H1 (cell line): ENCODE data around the gene NPTN. TPM values are rescaled to one million over a fixed set of nuclear protein-coding genes. Genes with fewer than 3 reads are reported as not detected.

ENCODE experiments used
- BRCA1 ChIP-seq: IDR thresholded peaks from 2 replicates; pipeline ENCODE4 v1.6.1; 2012; ENCODE audit warnings: low read depth, low read length, improper control_type of control experiment
- CHD2 ChIP-seq: IDR thresholded peaks from 2 replicates; pipeline ENCODE4 v1.6.1; 2012; ENCODE audit warnings: low read length, improper control_type of control experiment
- EZH2 ChIP-seq: fragments of 200-600 bp; sonication (generic); IDR thresholded peaks from 2 replicates; pipeline ENCODE4 v1.7.1; 2012; ENCODE audit warnings: low read depth, mild to moderate bottlenecking, moderate library complexity, low read length, inconsistent platforms; ENCODE audit not compliant: severe bottlenecking
- JUN ChIP-seq: IDR thresholded peaks from 2 replicates; pipeline ENCODE4 v1.6.1; 2011; ENCODE audit warnings: low read depth, mild to moderate bottlenecking, improper control_type of control experiment, low read length
- RBBP5 ChIP-seq: IDR thresholded peaks from 2 replicates; pipeline ENCODE4 v1.7.1; 2012; ENCODE audit warnings: low read depth, mild to moderate bottlenecking, inconsistent platforms, low read length, moderate library complexity, borderline replicate concordance
- RNF2 ChIP-seq: fragments of 200-900, 300-1000 bp; sonication (generic); IDR thresholded peaks from 2 replicates; pipeline ENCODE4 v1.7.1; 2016; ENCODE audit warnings: borderline replicate concordance, low read depth, mild to moderate bottlenecking, antibody characterized with exemption, low read length; ENCODE audit not compliant: poor library complexity, severe bottlenecking; ENCODE audit errors: missing control alignments
- SRF ChIP-seq: IDR thresholded peaks from 2 replicates; pipeline ENCODE4 v1.6.1; 2011; ENCODE audit warnings: mild to moderate bottlenecking, low read depth, low read length, moderate library complexity
- polyA plus RNA-seq, 7 experiments: library from polyadenylated mRNA; depleted of rRNA in 3 of 7; stranded (reverse) in 5 of 7; unstranded in 2 of 7; fragments of >200 nt in 5 of 7; fragments of 200-250 nt in 2 of 7; gene quantifications; 1 replicate in 5 of 7; 2 replicates in 1 of 7; 4 replicates in 1 of 7; pipeline versions ENCODE4 v1.2.1 to v1.2.3, GENCODE V29; 2011 to 2013; ENCODE audit warnings: missing spikeins in 2 of 7, mixed read lengths in 2 of 7
- total RNA-seq: library from RNA; stranded (reverse); fragmentation: NEBNext Ultra II Directional; extraction: Animal tissue kit (Norgen Biotek cat#: 25700); gene quantifications from 2 replicates; pipeline ENCODE4 v1.2.1, GENCODE V29; 2021
- TF ChIP-seq, protein P1 (sequence below): fragments of 300-600 bp; sonication (generic); IDR thresholded peaks from 2 replicates; pipeline ENCODE4 v1.7.1; 2012; ENCODE audit warnings: low read length, moderate library complexity, mild to moderate bottlenecking, inconsistent platforms; ENCODE audit not compliant: insufficient replicate concordance
- TF ChIP-seq, protein P2 (sequence below): IDR thresholded peaks from 2 replicates; pipeline ENCODE4 v1.6.1; 2011; ENCODE audit warnings: low read length, improper control_type of control experiment

NPTN gene
- total and polyA plus RNA-seq, 2 of the 8 experiments (the other 6 are each of a cell fraction or from before 2014, with no cell fraction given) = 67.0 to 113 TPM

DNA sequence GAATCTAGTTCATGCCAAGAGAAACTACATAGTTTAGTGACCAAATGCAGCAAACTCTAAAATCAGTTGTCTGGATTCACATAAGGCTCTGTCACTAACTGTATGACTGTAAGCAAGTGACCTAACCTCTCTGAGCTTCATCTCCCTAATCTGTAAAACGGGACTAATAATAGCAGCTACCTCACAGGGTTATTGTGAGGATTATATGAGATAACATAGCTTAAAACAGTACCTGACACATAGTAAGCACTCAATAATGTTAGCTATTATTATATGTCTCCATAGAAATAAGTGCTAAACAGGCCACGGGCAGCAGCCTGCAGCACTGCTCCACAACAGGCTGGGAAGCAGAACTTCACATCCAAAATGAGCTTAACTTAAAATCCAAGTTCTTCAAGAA, 30.2 kb downstream of the NPTN start (continued):
- TF ChIP-seq, protein P1, sequence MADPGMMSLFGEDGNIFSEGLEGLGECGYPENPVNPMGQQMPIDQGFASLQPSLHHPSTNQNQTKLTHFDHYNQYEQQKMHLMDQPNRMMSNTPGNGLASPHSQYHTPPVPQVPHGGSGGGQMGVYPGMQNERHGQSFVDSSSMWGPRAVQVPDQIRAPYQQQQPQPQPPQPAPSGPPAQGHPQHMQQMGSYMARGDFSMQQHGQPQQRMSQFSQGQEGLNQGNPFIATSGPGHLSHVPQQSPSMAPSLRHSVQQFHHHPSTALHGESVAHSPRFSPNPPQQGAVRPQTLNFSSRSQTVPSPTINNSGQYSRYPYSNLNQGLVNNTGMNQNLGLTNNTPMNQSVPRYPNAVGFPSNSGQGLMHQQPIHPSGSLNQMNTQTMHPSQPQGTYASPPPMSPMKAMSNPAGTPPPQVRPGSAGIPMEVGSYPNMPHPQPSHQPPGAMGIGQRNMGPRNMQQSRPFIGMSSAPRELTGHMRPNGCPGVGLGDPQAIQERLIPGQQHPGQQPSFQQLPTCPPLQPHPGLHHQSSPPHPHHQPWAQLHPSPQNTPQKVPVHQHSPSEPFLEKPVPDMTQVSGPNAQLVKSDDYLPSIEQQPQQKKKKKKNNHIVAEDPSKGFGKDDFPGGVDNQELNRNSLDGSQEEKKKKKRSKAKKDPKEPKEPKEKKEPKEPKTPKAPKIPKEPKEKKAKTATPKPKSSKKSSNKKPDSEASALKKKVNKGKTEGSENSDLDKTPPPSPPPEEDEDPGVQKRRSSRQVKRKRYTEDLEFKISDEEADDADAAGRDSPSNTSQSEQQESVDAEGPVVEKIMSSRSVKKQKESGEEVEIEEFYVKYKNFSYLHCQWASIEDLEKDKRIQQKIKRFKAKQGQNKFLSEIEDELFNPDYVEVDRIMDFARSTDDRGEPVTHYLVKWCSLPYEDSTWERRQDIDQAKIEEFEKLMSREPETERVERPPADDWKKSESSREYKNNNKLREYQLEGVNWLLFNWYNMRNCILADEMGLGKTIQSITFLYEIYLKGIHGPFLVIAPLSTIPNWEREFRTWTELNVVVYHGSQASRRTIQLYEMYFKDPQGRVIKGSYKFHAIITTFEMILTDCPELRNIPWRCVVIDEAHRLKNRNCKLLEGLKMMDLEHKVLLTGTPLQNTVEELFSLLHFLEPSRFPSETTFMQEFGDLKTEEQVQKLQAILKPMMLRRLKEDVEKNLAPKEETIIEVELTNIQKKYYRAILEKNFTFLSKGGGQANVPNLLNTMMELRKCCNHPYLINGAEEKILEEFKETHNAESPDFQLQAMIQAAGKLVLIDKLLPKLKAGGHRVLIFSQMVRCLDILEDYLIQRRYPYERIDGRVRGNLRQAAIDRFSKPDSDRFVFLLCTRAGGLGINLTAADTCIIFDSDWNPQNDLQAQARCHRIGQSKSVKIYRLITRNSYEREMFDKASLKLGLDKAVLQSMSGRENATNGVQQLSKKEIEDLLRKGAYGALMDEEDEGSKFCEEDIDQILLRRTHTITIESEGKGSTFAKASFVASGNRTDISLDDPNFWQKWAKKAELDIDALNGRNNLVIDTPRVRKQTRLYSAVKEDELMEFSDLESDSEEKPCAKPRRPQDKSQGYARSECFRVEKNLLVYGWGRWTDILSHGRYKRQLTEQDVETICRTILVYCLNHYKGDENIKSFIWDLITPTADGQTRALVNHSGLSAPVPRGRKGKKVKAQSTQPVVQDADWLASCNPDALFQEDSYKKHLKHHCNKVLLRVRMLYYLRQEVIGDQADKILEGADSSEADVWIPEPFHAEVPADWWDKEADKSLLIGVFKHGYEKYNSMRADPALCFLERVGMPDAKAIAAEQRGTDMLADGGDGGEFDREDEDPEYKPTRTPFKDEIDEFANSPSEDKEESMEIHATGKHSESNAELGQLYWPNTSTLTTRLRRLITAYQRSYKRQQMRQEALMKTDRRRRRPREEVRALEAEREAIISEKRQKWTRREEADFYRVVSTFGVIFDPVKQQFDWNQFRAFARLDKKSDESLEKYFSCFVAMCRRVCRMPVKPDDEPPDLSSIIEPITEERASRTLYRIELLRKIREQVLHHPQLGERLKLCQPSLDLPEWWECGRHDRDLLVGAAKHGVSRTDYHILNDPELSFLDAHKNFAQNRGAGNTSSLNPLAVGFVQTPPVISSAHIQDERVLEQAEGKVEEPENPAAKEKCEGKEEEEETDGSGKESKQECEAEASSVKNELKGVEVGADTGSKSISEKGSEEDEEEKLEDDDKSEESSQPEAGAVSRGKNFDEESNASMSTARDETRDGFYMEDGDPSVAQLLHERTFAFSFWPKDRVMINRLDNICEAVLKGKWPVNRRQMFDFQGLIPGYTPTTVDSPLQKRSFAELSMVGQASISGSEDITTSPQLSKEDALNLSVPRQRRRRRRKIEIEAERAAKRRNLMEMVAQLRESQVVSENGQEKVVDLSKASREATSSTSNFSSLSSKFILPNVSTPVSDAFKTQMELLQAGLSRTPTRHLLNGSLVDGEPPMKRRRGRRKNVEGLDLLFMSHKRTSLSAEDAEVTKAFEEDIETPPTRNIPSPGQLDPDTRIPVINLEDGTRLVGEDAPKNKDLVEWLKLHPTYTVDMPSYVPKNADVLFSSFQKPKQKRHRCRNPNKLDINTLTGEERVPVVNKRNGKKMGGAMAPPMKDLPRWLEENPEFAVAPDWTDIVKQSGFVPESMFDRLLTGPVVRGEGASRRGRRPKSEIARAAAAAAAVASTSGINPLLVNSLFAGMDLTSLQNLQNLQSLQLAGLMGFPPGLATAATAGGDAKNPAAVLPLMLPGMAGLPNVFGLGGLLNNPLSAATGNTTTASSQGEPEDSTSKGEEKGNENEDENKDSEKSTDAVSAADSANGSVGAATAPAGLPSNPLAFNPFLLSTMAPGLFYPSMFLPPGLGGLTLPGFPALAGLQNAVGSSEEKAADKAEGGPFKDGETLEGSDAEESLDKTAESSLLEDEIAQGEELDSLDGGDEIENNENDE = no peak
- TF ChIP-seq EZH2 (no peak), CHD2 (no peak), BRCA1 (no peak), JUN (no peak), RBBP5 (no peak), SRF (no peak), RNF2 (no peak)
- TF ChIP-seq, protein P2, sequence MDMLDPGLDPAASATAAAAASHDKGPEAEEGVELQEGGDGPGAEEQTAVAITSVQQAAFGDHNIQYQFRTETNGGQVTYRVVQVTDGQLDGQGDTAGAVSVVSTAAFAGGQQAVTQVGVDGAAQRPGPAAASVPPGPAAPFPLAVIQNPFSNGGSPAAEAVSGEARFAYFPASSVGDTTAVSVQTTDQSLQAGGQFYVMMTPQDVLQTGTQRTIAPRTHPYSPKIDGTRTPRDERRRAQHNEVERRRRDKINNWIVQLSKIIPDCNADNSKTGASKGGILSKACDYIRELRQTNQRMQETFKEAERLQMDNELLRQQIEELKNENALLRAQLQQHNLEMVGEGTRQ = no peak
- TF ChIP-seq, all 59 proteins: peak for 0
